K562 (cell line): ENCODE measurements around the gene NODAL. TPM values are rescaled to one million over a fixed set of nuclear protein-coding genes. Genes with fewer than 3 reads are reported as not detected.

ENCODE experiments used
- polyA plus RNA-seq, 8 experiments: library from polyadenylated mRNA; depleted of rRNA in 4 of 8; stranded (reverse) in 5 of 8; unstranded in 3 of 8; fragments of >200 nt; fragmentation: Nextera tagmentation in 2 of 8; fragmentation: Illumina TruSeq in 1 of 8; extraction: Ambion mirVana in 2 of 8; extraction: Trizol in 1 of 8; gene quantifications; 2 replicates each; pipeline versions ENCODE4 v1.2.1 to v1.2.3, GENCODE V29; 2011 to 2014; ENCODE audit warnings: inconsistent platforms in 1 of 8, missing spikeins in 1 of 8
- total RNA-seq, 7 experiments: library from RNA; depleted of rRNA in 6 of 7; stranded (reverse); fragments of >200 nt in 6 of 7; fragmentation: Illumina TruSeq in 2 of 7; extraction: Trizol in 2 of 7; gene quantifications; 2 replicates each; pipeline versions ENCODE4 v1.2.1 to v1.2.3, GENCODE V29; 2011 to 2021; ENCODE audit warnings: low replicate concordance in 1 of 7

NODAL gene
- total and polyA plus RNA-seq, 9 of the 15 experiments (the other 6 are each of a cell fraction or from before 2014, with no cell fraction given), result not detected

Other genes with a start within 250 kb of the NODAL start
- gene PPA1, start 208.3 kb downstream of the NODAL start, total RNA-seq (2014; rRNA removed), result 378 and 453 TPM in 2 replicates
- gene PPA1, start 208.3 kb downstream of the NODAL start, total RNA-seq (2014; rRNA removed; fragmentation: Illumina TruSeq; extraction: Trizol), result 635 and 699 TPM in 2 replicates
- gene PPA1, start 208.3 kb downstream of the NODAL start, total RNA-seq (2015; rRNA removed; fragmentation: Illumina TruSeq; extraction: Trizol), result 463 and 482 TPM in 2 replicates
- gene PPA1, start 208.3 kb downstream of the NODAL start, total RNA-seq (2021), result 418 and 448 TPM in 2 replicates
- 408 and 606 TPM in 2 replicates for gene PPA1, start 208.3 kb downstream of the NODAL start, polyA plus RNA-seq (2011; rRNA removed)
- 454 and 471 TPM in 2 replicates for gene PPA1, start 208.3 kb downstream of the NODAL start, polyA plus RNA-seq (2014; fragmentation: Illumina TruSeq; extraction: Trizol)
- gene PPA1, start 208.3 kb downstream of the NODAL start, polyA plus RNA-seq (2014; fragmentation: Nextera tagmentation; extraction: Ambion mirVana), result 100 to 1,000 TPM; 301 to 366 TPM
- gene PPA1, start 208.3 kb downstream of the NODAL start, polyA plus RNA-seq (2014; rRNA removed), result 591 and 627 TPM in 2 replicates
- not detected in 2 replicates for gene NPFFR1, start 157.7 kb downstream of the NODAL start, total RNA-seq (2014; rRNA removed)
- gene NPFFR1, start 157.7 kb downstream of the NODAL start, total RNA-seq (2014; rRNA removed; fragmentation: Illumina TruSeq; extraction: Trizol), result under 0.01 TPM in 1 of 2 replicates, not detected in the other
- gene NPFFR1, start 157.7 kb downstream of the NODAL start, total RNA-seq (2015; rRNA removed; fragmentation: Illumina TruSeq; extraction: Trizol), result not detected in 2 replicates
- not detected in 2 replicates for gene NPFFR1, start 157.7 kb downstream of the NODAL start, total RNA-seq (2021)
- not detected in 2 replicates for gene NPFFR1, start 157.7 kb downstream of the NODAL start, polyA plus RNA-seq (2011; rRNA removed)
- gene NPFFR1, start 157.7 kb downstream of the NODAL start, polyA plus RNA-seq (2014; fragmentation: Illumina TruSeq; extraction: Trizol), result not detected in 2 replicates
- not detected for gene NPFFR1, start 157.7 kb downstream of the NODAL start, polyA plus RNA-seq (2014; fragmentation: Nextera tagmentation; extraction: Ambion mirVana)
- gene NPFFR1, start 157.7 kb downstream of the NODAL start, polyA plus RNA-seq (2014; rRNA removed), result not detected in 2 replicates
- 9.8 and 14.3 TPM in 2 replicates for gene LRRC20, start 59.1 kb downstream of the NODAL start, total RNA-seq (2014; rRNA removed)
- gene LRRC20, start 59.1 kb downstream of the NODAL start, total RNA-seq (2014; rRNA removed; fragmentation: Illumina TruSeq; extraction: Trizol), result 3.9 and 4.4 TPM in 2 replicates
- 8.6 and 10.1 TPM in 2 replicates for gene LRRC20, start 59.1 kb downstream of the NODAL start, total RNA-seq (2015; rRNA removed; fragmentation: Illumina TruSeq; extraction: Trizol)
- gene LRRC20, start 59.1 kb downstream of the NODAL start, total RNA-seq (2021), result 12.4 and 13.1 TPM in 2 replicates
- 15.8 and 16.9 TPM in 2 replicates for gene LRRC20, start 59.1 kb downstream of the NODAL start, polyA plus RNA-seq (2011; rRNA removed)
- gene LRRC20, start 59.1 kb downstream of the NODAL start, polyA plus RNA-seq (2014; fragmentation: Illumina TruSeq; extraction: Trizol), result 14.2 and 16.7 TPM in 2 replicates
- gene LRRC20, start 59.1 kb downstream of the NODAL start, polyA plus RNA-seq (2014; fragmentation: Nextera tagmentation; extraction: Ambion mirVana), result 1 to 10 TPM; 2.3 to 3.0 TPM
- gene LRRC20, start 59.1 kb downstream of the NODAL start, polyA plus RNA-seq (2014; rRNA removed), result 11.0 and 11.4 TPM in 2 replicates
- 18.3 and 24.5 TPM in 2 replicates for gene EIF4EBP2, start 37.5 kb downstream of the NODAL start, total RNA-seq (2014; rRNA removed)
- gene EIF4EBP2, start 37.5 kb downstream of the NODAL start, total RNA-seq (2014; rRNA removed; fragmentation: Illumina TruSeq; extraction: Trizol), result 46.5 and 54.1 TPM in 2 replicates
- 38.1 and 39.4 TPM in 2 replicates for gene EIF4EBP2, start 37.5 kb downstream of the NODAL start, total RNA-seq (2015; rRNA removed; fragmentation: Illumina TruSeq; extraction: Trizol)
- 54.1 and 61.8 TPM in 2 replicates for gene EIF4EBP2, start 37.5 kb downstream of the NODAL start, total RNA-seq (2021)
- gene EIF4EBP2, start 37.5 kb downstream of the NODAL start, polyA plus RNA-seq (2011; rRNA removed), result 34.9 and 38.3 TPM in 2 replicates
- gene EIF4EBP2, start 37.5 kb downstream of the NODAL start, polyA plus RNA-seq (2014; fragmentation: Illumina TruSeq; extraction: Trizol), result 57.4 and 67.5 TPM in 2 replicates
- gene EIF4EBP2, start 37.5 kb downstream of the NODAL start, polyA plus RNA-seq (2014; fragmentation: Nextera tagmentation; extraction: Ambion mirVana), result 10 to 100 TPM; 16.1 to 25.5 TPM
- 27.5 and 31.3 TPM in 2 replicates for gene EIF4EBP2, start 37.5 kb downstream of the NODAL start, polyA plus RNA-seq (2014; rRNA removed)
- 0.09 and 0.16 TPM in 2 replicates for gene PALD1, start 37.1 kb upstream of the NODAL start, total RNA-seq (2014; rRNA removed)
- 0.03 and 0.07 TPM in 2 replicates for gene PALD1, start 37.1 kb upstream of the NODAL start, total RNA-seq (2014; rRNA removed; fragmentation: Illumina TruSeq; extraction: Trizol)
- 0.04 and 0.07 TPM in 2 replicates for gene PALD1, start 37.1 kb upstream of the NODAL start, total RNA-seq (2015; rRNA removed; fragmentation: Illumina TruSeq; extraction: Trizol)
- 0.27 and 0.29 TPM in 2 replicates for gene PALD1, start 37.1 kb upstream of the NODAL start, total RNA-seq (2021)
- gene PALD1, start 37.1 kb upstream of the NODAL start, polyA plus RNA-seq (2011; rRNA removed), result 0.13 and 0.26 TPM in 2 replicates
- gene PALD1, start 37.1 kb upstream of the NODAL start, polyA plus RNA-seq (2014; fragmentation: Illumina TruSeq; extraction: Trizol), result 0.03 and 0.15 TPM in 2 replicates
- not detected for gene PALD1, start 37.1 kb upstream of the NODAL start, polyA plus RNA-seq (2014; fragmentation: Nextera tagmentation; extraction: Ambion mirVana)
- 0.13 and 0.15 TPM in 2 replicates for gene PALD1, start 37.1 kb upstream of the NODAL start, polyA plus RNA-seq (2014; rRNA removed)
- 4.9 and 5.3 TPM in 2 replicates for gene PRF1, start 161.1 kb upstream of the NODAL start, total RNA-seq (2014; rRNA removed)
- 4.3 and 5.4 TPM in 2 replicates for gene PRF1, start 161.1 kb upstream of the NODAL start, total RNA-seq (2014; rRNA removed; fragmentation: Illumina TruSeq; extraction: Trizol)
- 6.4 and 7.9 TPM in 2 replicates for gene PRF1, start 161.1 kb upstream of the NODAL start, total RNA-seq (2015; rRNA removed; fragmentation: Illumina TruSeq; extraction: Trizol)
- gene PRF1, start 161.1 kb upstream of the NODAL start, total RNA-seq (2021), result 8.6 and 9.0 TPM in 2 replicates
- 0.84 and 4.3 TPM in 2 replicates for gene PRF1, start 161.1 kb upstream of the NODAL start, polyA plus RNA-seq (2011; rRNA removed)
- gene PRF1, start 161.1 kb upstream of the NODAL start, polyA plus RNA-seq (2014; fragmentation: Illumina TruSeq; extraction: Trizol), result 6.4 and 10.7 TPM in 2 replicates
- gene PRF1, start 161.1 kb upstream of the NODAL start, polyA plus RNA-seq (2014; fragmentation: Nextera tagmentation; extraction: Ambion mirVana), result 1 to 10 TPM; 6.3 to 7.4 TPM
- gene PRF1, start 161.1 kb upstream of the NODAL start, polyA plus RNA-seq (2014; rRNA removed), result 3.2 and 3.8 TPM in 2 replicates
- gene ADAMTS14, start 230.8 kb upstream of the NODAL start, total RNA-seq (2014; rRNA removed), result 15.9 and 23.8 TPM in 2 replicates
- 4.3 and 6.3 TPM in 2 replicates for gene ADAMTS14, start 230.8 kb upstream of the NODAL start, total RNA-seq (2014; rRNA removed; fragmentation: Illumina TruSeq; extraction: Trizol)
- 15.3 and 15.4 TPM in 2 replicates for gene ADAMTS14, start 230.8 kb upstream of the NODAL start, total RNA-seq (2015; rRNA removed; fragmentation: Illumina TruSeq; extraction: Trizol)
- gene ADAMTS14, start 230.8 kb upstream of the NODAL start, total RNA-seq (2021), result 30.4 and 31.7 TPM in 2 replicates
- gene ADAMTS14, start 230.8 kb upstream of the NODAL start, polyA plus RNA-seq (2011; rRNA removed), result 37.4 and 45.4 TPM in 2 replicates
- 20.3 and 24.1 TPM in 2 replicates for gene ADAMTS14, start 230.8 kb upstream of the NODAL start, polyA plus RNA-seq (2014; fragmentation: Illumina TruSeq; extraction: Trizol)
- under 1 TPM; 0.04 to 0.27 TPM for gene ADAMTS14, start 230.8 kb upstream of the NODAL start, polyA plus RNA-seq (2014; fragmentation: Nextera tagmentation; extraction: Ambion mirVana)
- 32.7 and 35.9 TPM in 2 replicates for gene ADAMTS14, start 230.8 kb upstream of the NODAL start, polyA plus RNA-seq (2014; rRNA removed)